GM12878 (cell line): Measurements from ENCODE around the gene MTR. TPM values are rescaled to one million over a fixed set of nuclear protein-coding genes. Genes with fewer than 3 reads are reported as not detected.

ENCODE experiments used
- ATAC-seq: fragments of 200-7000 bp; cut with Tn5 transposase; 3 replicates; pipeline ENCODE4 v1.9.1; 2020; ENCODE audit warnings: mild to moderate bottlenecking, moderate library complexity
- BruUV-seq: library from RNA; stranded (reverse); fragments of 400-500 nt; replicated peaks from 2 replicates; lab custom pipeline; 2021; lab: Mats Ljungman, UMichigan
- CTCF ChIA-PET: fragments of 300-600 bp; sonication (Branson Sonifier 250); formaldehyde crosslinking; extraction: SDS; loops from one replicate; lab custom pipeline; 2021; ENCODE audit warnings: inconsistent platforms; lab: Yijun Ruan, JAX
- POLR2A ChIA-PET: fragments of 350-600 bp; formaldehyde crosslinking; extraction: SDS; loops from one replicate; lab custom pipeline; 2021; ENCODE audit warnings: inconsistent platforms; lab: Charles Lee
- RAD21 ChIA-PET: fragments of 300-600 bp; sonication (Branson Sonifier 250); formaldehyde crosslinking; loops from one replicate; lab custom pipeline; 2023; ENCODE audit warnings: antibody characterized with exemption; ENCODE audit not compliant: unreplicated experiment; lab: Charles Lee
- SMC1A ChIA-PET: fragments of 300-600 bp; sonication (Branson Sonifier 250); formaldehyde crosslinking; loops from one replicate; lab custom pipeline; 2023; ENCODE audit not compliant: unreplicated experiment, uncharacterized antibody; lab: Charles Lee
- DNase-seq: peaks from one replicate; pipeline ENCODE4 v3.0.0-alpha.2; 2011; ENCODE audit warnings: low read depth, low spot score
- FAIRE-seq: peaks from 3 replicates; lab custom pipeline; 2011; peaks lifted over from hg19 to GRCh38; lab: Jason Lieb, UNC
- H2AFZ ChIP-seq: 2 replicates; pipeline ENCODE4 v1.6.0; 2011; ENCODE audit warnings: low read depth, low read length, control low read depth; ENCODE audit not compliant: control insufficient read depth
- H3K27ac ChIP-seq: 2 replicates; pipeline ENCODE4 v1.5.1; 2011; ENCODE audit warnings: control low read depth; ENCODE audit not compliant: control insufficient read depth, insufficient read depth
- H3K27me3 ChIP-seq, 2 experiments: replicated peaks in 1 of 2; 2 replicates each; pipeline versions ENCODE4 v1.6.0 to v1.6.1; 2011; ENCODE audit warnings: low read length in 1 of 2; ENCODE audit not compliant: control insufficient read depth in 2 of 2, insufficient read depth in 2 of 2
- H3K36me3 ChIP-seq, 2 experiments: 2 replicates each; pipeline ENCODE4 v1.5.1; 2011; ENCODE audit warnings: low read length in 1 of 2; ENCODE audit not compliant: control insufficient read depth in 2 of 2, insufficient read depth in 2 of 2
- H3K4me1 ChIP-seq: 2 replicates; pipeline ENCODE4 v1.6.1; 2011; ENCODE audit warnings: mild to moderate bottlenecking, low read length, moderate library complexity, mixed read lengths; ENCODE audit not compliant: control insufficient read depth, insufficient read depth
- H3K4me2 ChIP-seq: 2 replicates; pipeline ENCODE4 v1.6.0; 2011; ENCODE audit warnings: control low read depth; ENCODE audit not compliant: control insufficient read depth, insufficient read depth
- H3K4me3 ChIP-seq: fragments of 200-600 bp; sonication (generic); 2 replicates; pipeline ENCODE4 v1.5.1; 2016
- H3K79me2 ChIP-seq: 2 replicates; pipeline ENCODE4 v1.6.0; 2011; ENCODE audit warnings: low read length; ENCODE audit not compliant: control insufficient read depth, insufficient read depth
- H3K9ac ChIP-seq: 2 replicates; pipeline ENCODE4 v1.8.0; 2011; ENCODE audit warnings: low read length, control low read depth, mixed read lengths; ENCODE audit not compliant: control insufficient read depth, insufficient read depth
- H3K9me3 ChIP-seq: replicated peaks from 3 replicates; pipeline ENCODE4 v1.5.1; 2011; ENCODE audit warnings: mild to moderate bottlenecking, low read length; ENCODE audit not compliant: control insufficient read depth, insufficient read depth
- H4K20me1 ChIP-seq: 2 replicates; pipeline ENCODE4 v1.6.0; 2011; ENCODE audit not compliant: control insufficient read depth, insufficient read depth
- CREM ChIP-seq: IDR thresholded peaks from 2 replicates; pipeline ENCODE4 v1.6.1; 2014; ENCODE audit warnings: antibody characterized with exemption, low read depth
- ELK1 ChIP-seq: IDR thresholded peaks from 2 replicates; pipeline ENCODE4 v1.6.1; 2012; ENCODE audit warnings: low read depth, low read length, improper control_type of control experiment
- NFYB ChIP-seq: IDR thresholded peaks from 2 replicates; pipeline ENCODE4 v1.6.1; 2011; ENCODE audit warnings: low read depth, mild to moderate bottlenecking, low read length, improper control_type of control experiment, moderate library complexity; ENCODE audit not compliant: insufficient read depth
- NR2F1 ChIP-seq: fragments of 450-650 bp; conservative IDR thresholded peaks from 2 replicates; pipeline ENCODE4 v1.6.1; 2017; ENCODE audit warnings: mild to moderate bottlenecking
- PRDM15 ChIP-seq: fragments of 450-650 bp; formaldehyde crosslinking; IDR thresholded peaks from 2 replicates; pipeline ENCODE4 v1.4.0; 2020; ENCODE audit warnings: mild to moderate bottlenecking, moderate library complexity
- RUNX3 ChIP-seq: IDR thresholded peaks from 2 replicates; pipeline ENCODE4 v1.6.1; 2012; ENCODE audit warnings: low read length, inconsistent platforms
- SP1 ChIP-seq: IDR thresholded peaks from one replicate; pipeline ENCODE4 v1.6.1; 2011; ENCODE audit warnings: low read depth, low read length
- YBX1 ChIP-seq: fragments of 450-650 bp; IDR thresholded peaks from 2 replicates; pipeline ENCODE4 v1.6.1; 2016; ENCODE audit warnings: antibody characterized with exemption
- ZNF24 ChIP-seq: fragments of 450-650 bp; IDR thresholded peaks from 2 replicates; pipeline ENCODE4 v1.6.1; 2017; ENCODE audit warnings: antibody characterized with exemption, mild to moderate bottlenecking
- WGBS: methylation state at CpG from one replicate; pipeline ENCODE4 v1.1.6; 2016; ENCODE audit warnings: low lambda C conversion rate; ENCODE audit not compliant: insufficient replicate concordance, insufficient coverage; ENCODE audit errors: missing lambda C conversion rate; 5-methylcytosine and 5-hydroxymethylcytosine counted together
- in situ Hi-C: fragments of 300-500 bp; cut with MboI; formaldehyde crosslinking; loops from 9 replicates; pipeline ENCODE4 v1.14.3; 2018; ENCODE audit warnings: mixed read lengths
- intact Hi-C: fragments of 100-400 bp; cut with micrococcal nuclease; formaldehyde crosslinking; loops from one replicate; pipeline ENCODE4 v1.14.2; 2022; ENCODE audit not compliant: unreplicated experiment
- polyA plus RNA-seq, 11 experiments: library from polyadenylated mRNA; depleted of rRNA in 4 of 11; unstranded in 6 of 11; stranded (reverse) in 5 of 11; fragments of >200 nt; fragmentation: Nextera tagmentation in 4 of 11; fragmentation: Illumina TruSeq in 1 of 11; extraction: Ambion mirVana in 4 of 11; extraction: Trizol in 1 of 11; gene quantifications; 1 replicate in 1 of 11; 2 replicates in 10 of 11; pipeline versions ENCODE4 v1.2.1 to v1.2.3, GENCODE V29; 2011 to 2016; ENCODE audit warnings: inconsistent platforms in 2 of 11, missing spikeins in 2 of 11, low read depth in 1 of 11
- total RNA-seq, 4 experiments: library from RNA; depleted of rRNA in 3 of 4; stranded (reverse); fragments of >200 nt in 3 of 4; fragmentation: Illumina TruSeq in 1 of 4; extraction: Trizol in 1 of 4; gene quantifications; 2 replicates each; pipeline versions ENCODE4 v1.2.1 to v1.2.3, GENCODE V29; 2013 to 2021
- TF ChIP-seq, protein P1 (sequence below): fragments of 450-650 bp; formaldehyde crosslinking; IDR thresholded peaks from 2 replicates; pipeline ENCODE4 v1.5.0; 2022; ENCODE audit warnings: mild to moderate bottlenecking, missing genetic modification characterization

Gene MTR
- total and polyA plus RNA-seq, 10 of the 15 experiments (the other 5 are each of a cell fraction or from before 2014, with no cell fraction given): 2.4 to 38.7 (median 16.5) TPM

DNA sequence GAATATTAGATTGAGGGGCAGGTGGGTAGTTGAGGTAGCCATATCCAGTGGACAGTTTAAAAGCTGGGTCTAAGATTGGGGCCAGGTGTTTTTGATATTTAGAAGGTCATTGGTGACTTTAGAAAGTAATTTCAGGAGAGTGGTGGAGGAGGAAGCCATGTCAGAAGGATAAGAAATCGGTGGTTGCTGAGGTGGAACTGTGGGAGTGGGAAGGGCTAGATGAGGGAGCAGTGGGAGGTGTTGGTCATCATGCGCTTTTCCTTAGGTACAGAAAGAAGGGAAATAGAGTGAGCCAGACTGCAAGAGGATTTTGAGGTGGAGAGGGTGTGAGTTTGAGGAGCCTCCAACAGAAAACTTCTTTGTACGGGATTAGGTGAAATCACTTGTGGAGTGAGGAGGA lies 7.2 kb downstream of the MTR start:
- peaks cover 7% of the 10 kb centered on the region for H3K4me1 ChIP-seq
- H3K27ac ChIP-seq: no peak overlapping the region
- POLR2A ChIA-PET: no interaction called here
- FAIRE-seq (no peak), DNase-seq (no peak)
- RAD21 ChIA-PET: no interaction called here
- H4K20me1 ChIP-seq: no peaks in the 10 kb centered on the region
- in situ Hi-C loops: no loop called here
- peaks cover 51% of the 10 kb centered on the region for H3K79me2 ChIP-seq
- no TSS peak for BruUV-seq
- no peaks in the 10 kb centered on the region for H3K9me3 ChIP-seq
- no peak overlapping the region for H2AFZ ChIP-seq
- TF ChIP-seq YBX1: no peak
- TF ChIP-seq, protein P1, sequence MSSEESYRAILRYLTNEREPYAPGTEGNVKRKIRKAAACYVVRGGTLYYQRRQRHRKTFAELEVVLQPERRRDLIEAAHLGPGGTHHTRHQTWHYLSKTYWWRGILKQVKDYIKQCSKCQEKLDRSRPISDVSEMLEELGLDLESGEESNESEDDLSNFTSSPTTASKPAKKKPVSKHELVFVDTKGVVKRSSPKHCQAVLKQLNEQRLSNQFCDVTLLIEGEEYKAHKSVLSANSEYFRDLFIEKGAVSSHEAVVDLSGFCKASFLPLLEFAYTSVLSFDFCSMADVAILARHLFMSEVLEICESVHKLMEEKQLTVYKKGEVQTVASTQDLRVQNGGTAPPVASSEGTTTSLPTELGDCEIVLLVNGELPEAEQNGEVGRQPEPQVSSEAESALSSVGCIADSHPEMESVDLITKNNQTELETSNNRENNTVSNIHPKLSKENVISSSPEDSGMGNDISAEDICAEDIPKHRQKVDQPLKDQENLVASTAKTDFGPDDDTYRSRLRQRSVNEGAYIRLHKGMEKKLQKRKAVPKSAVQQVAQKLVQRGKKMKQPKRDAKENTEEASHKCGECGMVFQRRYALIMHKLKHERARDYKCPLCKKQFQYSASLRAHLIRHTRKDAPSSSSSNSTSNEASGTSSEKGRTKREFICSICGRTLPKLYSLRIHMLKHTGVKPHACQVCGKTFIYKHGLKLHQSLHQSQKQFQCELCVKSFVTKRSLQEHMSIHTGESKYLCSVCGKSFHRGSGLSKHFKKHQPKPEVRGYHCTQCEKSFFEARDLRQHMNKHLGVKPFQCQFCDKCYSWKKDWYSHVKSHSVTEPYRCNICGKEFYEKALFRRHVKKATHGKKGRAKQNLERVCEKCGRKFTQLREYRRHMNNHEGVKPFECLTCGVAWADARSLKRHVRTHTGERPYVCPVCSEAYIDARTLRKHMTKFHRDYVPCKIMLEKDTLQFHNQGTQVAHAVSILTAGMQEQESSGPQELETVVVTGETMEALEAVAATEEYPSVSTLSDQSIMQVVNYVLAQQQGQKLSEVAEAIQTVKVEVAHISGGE (CRISPR knock-in tag): no peak
- no peak for TF ChIP-seq NFYB
- TF ChIP-seq, all 136 proteins: peak for 0
- no peak for ATAC-seq
- 100% methylated on average over 3 of the region's 3 CpGs for whole genome bisulfite sequencing
- intact Hi-C loops: no loop called here
- no peak overlapping the region for H3K4me2 ChIP-seq
- H3K36me3 ChIP-seq: peaks cover 0 to 15% of the 10 kb centered on the region in 2 experiments; a peak in 3 of 4 replicates
- no peak overlapping the region for H3K4me3 ChIP-seq
- ChIA-PET CTCF (interaction anchor here (0.9 kb wide), 1 partner anchor 43 kb away, joined by 3 read pairs; no protein-coding TSS in a partner anchor), SMC1A (no interaction called here)
- H3K27me3 ChIP-seq: no peaks in the 10 kb centered on the region
- no peak overlapping the region for H3K9ac ChIP-seq

GRCh38 chr1:236806634-236807033 lies 11.5 kb downstream of the MTR start:
- H3K9ac ChIP-seq: no peak overlapping the region
- no peak overlapping the region for H3K27ac ChIP-seq
- ChIA-PET RAD21 (no interaction called here), CTCF (interaction anchor here (0.8 kb wide), 1 partner anchor 10 kb away, joined by 3 read pairs; no protein-coding TSS in a partner anchor), POLR2A (no interaction called here), SMC1A (no interaction called here)
- no peaks in the 10 kb centered on the region for H3K9me3 ChIP-seq
- intact Hi-C loops (no loop called here), in situ Hi-C loops (no loop called here)
- 60% methylated on average over 2 of the region's 2 CpGs for WGBS
- FAIRE-seq (no peak), DNase-seq (no peak), ATAC-seq (no peak)
- no peak overlapping the region for H3K4me3 ChIP-seq
- no peaks in the 10 kb centered on the region for H3K4me1 ChIP-seq
- no peaks in the 10 kb centered on the region for H4K20me1 ChIP-seq
- H3K27me3 ChIP-seq: no peaks in the 10 kb centered on the region
- H3K79me2 ChIP-seq: peaks cover 12% of the 10 kb centered on the region
- no peak overlapping the region for H2AFZ ChIP-seq
- peaks cover 6 to 33% of the 10 kb centered on the region in 2 experiments for H3K36me3 ChIP-seq
- H3K4me2 ChIP-seq: no peak overlapping the region
- BruUV-seq: no TSS peak
- TF ChIP-seq NR2F1: no peak
- no peak for TF ChIP-seq SP1
- TF ChIP-seq RUNX3: no peak
- no peak for TF ChIP-seq PRDM15 (CRISPR knock-in tag)
- TF ChIP-seq CREM: no peak
- no peak for TF ChIP-seq ELK1
- no peak for TF ChIP-seq ZNF24
